Ectodermal cell (in vitro differentiated cells): Measurements from ENCODE around the gene CPED1.
"Not testable (repeated sequence)": the region's sequence is repeated elsewhere in the genome, so short reads cannot be mapped to it uniquely, and the experiment has no call there.

Experiments
- H3K27ac ChIP-seq: 2 replicates; pipeline ENCODE4 v1.7.0; 2013; ENCODE audit warnings: mild to moderate bottlenecking, low read depth, low read length; ENCODE audit not compliant: insufficient read depth, poor library complexity, severe bottlenecking
- H3K27me3 ChIP-seq: 2 replicates; pipeline ENCODE4 v1.7.0; 2013; ENCODE audit warnings: mild to moderate bottlenecking, low read length; ENCODE audit not compliant: insufficient read depth, control insufficient read depth, poor library complexity, severe bottlenecking
- H3K36me3 ChIP-seq: one replicate; pipeline ENCODE4 v1.7.0; 2013; ENCODE audit warnings: low read length; ENCODE audit not compliant: control insufficient read depth, insufficient read depth
- H3K4me1 ChIP-seq: one replicate; pipeline ENCODE4 v1.7.0; 2013; ENCODE audit warnings: low read length; ENCODE audit not compliant: control insufficient read depth, insufficient read depth
- H3K4me3 ChIP-seq: 2 replicates; pipeline ENCODE4 v1.7.0; 2013; ENCODE audit warnings: low read depth, low read length, control low read depth; ENCODE audit not compliant: insufficient read depth
- H3K9me3 ChIP-seq: 2 replicates; pipeline ENCODE4 v1.7.0; 2013; ENCODE audit warnings: mild to moderate bottlenecking, low read length, moderate library complexity; ENCODE audit not compliant: control insufficient read depth
- WGBS, 2 experiments: methylation state at CpG; one replicate each; pipeline ENCODE4 v1.1.7; 2013; ENCODE audit warnings: missing lambda C conversion rate in 2 of 2; 5-methylcytosine and 5-hydroxymethylcytosine counted together

Gene CPED1

GRCh38 chr7:121169469-121169868 is 181.0 kb downstream of the CPED1 start:
- 92 to 100% methylated on average over 1 to 2 of the region's 2 CpGs for WGBS, 2 experiments
- Histone ChIP-seq H3K36me3 (no peaks in the 10 kb centered on the region), H3K4me3 (no peak overlapping the region), H3K27me3 (no peaks in the 10 kb centered on the region), H3K27ac (no peak overlapping the region), H3K9me3 (no peaks in the 10 kb centered on the region), H3K4me1 (no peaks in the 10 kb centered on the region)

- Histone ChIP-seq H3K4me1 (no peaks in the 10 kb centered on the region), H3K27ac (no peak overlapping the region), H3K4me3 (no peak overlapping the region), H3K36me3 (no peaks in the 10 kb centered on the region), H3K9me3 (no peaks in the 10 kb centered on the region), H3K27me3 (no peaks in the 10 kb centered on the region)
- 89 to 100% methylated on average over 1 of the region's 1 CpG for WGBS, 2 experiments
Observed at GRCh38 chr7:121172484-121172883, 184.0 kb downstream of the CPED1 start.

- H3K4me3 ChIP-seq = no peak overlapping the region
- H3K4me1 ChIP-seq = no peaks in the 10 kb centered on the region
- H3K36me3 ChIP-seq = no peaks in the 10 kb centered on the region
- WGBS, 2 experiments = 93 to 96% methylated on average over 3 of the region's 5 CpGs
- H3K27ac ChIP-seq = no peak overlapping the region
- H3K27me3 ChIP-seq = no peaks in the 10 kb centered on the region
- no peaks in the 10 kb centered on the region for H3K9me3 ChIP-seq
Observed at GRCh38 chr7:121175826-121176225, 187.3 kb downstream of the CPED1 start.

GRCh38 chr7:121178452-121178851 is 189.9 kb downstream of the CPED1 start:
- H3K9me3 ChIP-seq = no peaks in the 10 kb centered on the region
- no peak overlapping the region for H3K27ac ChIP-seq
- H3K4me1 ChIP-seq = no peaks in the 10 kb centered on the region
- 95 to 96% methylated on average over 3 of the region's 3 CpGs for WGBS, 2 experiments
- no peak overlapping the region for H3K4me3 ChIP-seq
- no peaks in the 10 kb centered on the region for H3K27me3 ChIP-seq
- no peaks in the 10 kb centered on the region for H3K36me3 ChIP-seq

GRCh38 chr7:121178869-121179497 is 190.5 kb downstream of the CPED1 start:
- Histone ChIP-seq H3K27me3 (no peaks in the 10 kb centered on the region), H3K36me3 (no peaks in the 10 kb centered on the region), H3K4me1 (no peaks in the 10 kb centered on the region), H3K9me3 (no peaks in the 10 kb centered on the region), H3K27ac (no peak overlapping the region), H3K4me3 (no peak overlapping the region)
- WGBS, 2 experiments = 92 to 93% methylated on average over 2 of the region's 2 CpGs

- Histone ChIP-seq H3K36me3 (no peaks in the 10 kb centered on the region), H3K4me1 (no peaks in the 10 kb centered on the region), H3K9me3 (no peaks in the 10 kb centered on the region), H3K27ac (no peak overlapping the region), H3K4me3 (no peak overlapping the region), H3K27me3 (no peaks in the 10 kb centered on the region)
- WGBS, 2 experiments = 88 to 91% methylated on average over 4 of the region's 4 CpGs
Observed at GRCh38 chr7:121180436-121181063, 192.0 kb downstream of the CPED1 start.

- H3K36me3 ChIP-seq = no peaks in the 10 kb centered on the region
- no peaks in the 10 kb centered on the region for H3K27me3 ChIP-seq
- no peak overlapping the region for H3K4me3 ChIP-seq
- no CpG with 5 or more reads among the region's 1 CpG for whole genome bisulfite sequencing, 2 experiments
- H3K27ac ChIP-seq = no peak overlapping the region
- no peaks in the 10 kb centered on the region for H3K9me3 ChIP-seq
- no peaks in the 10 kb centered on the region for H3K4me1 ChIP-seq
Observed at GRCh38 chr7:121181357-121181756, 192.8 kb downstream of the CPED1 start.

- H3K9me3 ChIP-seq = no peaks in the 10 kb centered on the region
- no peaks in the 10 kb centered on the region for H3K27me3 ChIP-seq
- no peaks in the 10 kb centered on the region for H3K4me1 ChIP-seq
Observed at GRCh38 chr7:121182281-121182680, 193.8 kb downstream of the CPED1 start.

GRCh38 chr7:121182902-121183301 is 194.4 kb downstream of the CPED1 start:
- no peak overlapping the region for H3K4me3 ChIP-seq
- H3K36me3 ChIP-seq = no peaks in the 10 kb centered on the region
- no peaks in the 10 kb centered on the region for H3K9me3 ChIP-seq
- H3K4me1 ChIP-seq = no peaks in the 10 kb centered on the region
- H3K27ac ChIP-seq = no peak overlapping the region
- no peaks in the 10 kb centered on the region for H3K27me3 ChIP-seq

More at GRCh38 chr7:121182281-121182680, 193.8 kb downstream of the CPED1 start:
- H3K27ac ChIP-seq = no peak overlapping the region
- H3K4me3 ChIP-seq = no peak overlapping the region
- H3K36me3 ChIP-seq = no peaks in the 10 kb centered on the region

GRCh38 chr7:121183883-121184282 is 195.4 kb downstream of the CPED1 start:
- WGBS, 2 experiments = 90 to 94% methylated on average over 4 of the region's 4 CpGs

More at GRCh38 chr7:121183883-121184282, 195.4 kb downstream of the CPED1 start:
- not testable (repeated sequence) for H3K27me3 ChIP-seq, H3K9me3 ChIP-seq, H3K36me3 ChIP-seq, H3K27ac ChIP-seq, H3K4me3 ChIP-seq, H3K4me1 ChIP-seq
